Astrocyte (in vitro differentiated cells and primary cell): ENCODE measurements around the gene ADRA2C.

Source experiments
- EZH2 ChIP-seq: IDR thresholded peaks from 2 replicates; pipeline ENCODE4 v1.6.1; 2012; ENCODE audit warnings: mild to moderate bottlenecking, low read length, inconsistent platforms; ENCODE audit not compliant: insufficient read depth
- TF ChIP-seq, protein P1 (sequence below): IDR thresholded peaks from 2 replicates; pipeline ENCODE4 v1.5.1; 2011; ENCODE audit warnings: low read depth, mild to moderate bottlenecking, inconsistent platforms, low read length, moderate library complexity; ENCODE audit not compliant: insufficient read depth

DNA sequence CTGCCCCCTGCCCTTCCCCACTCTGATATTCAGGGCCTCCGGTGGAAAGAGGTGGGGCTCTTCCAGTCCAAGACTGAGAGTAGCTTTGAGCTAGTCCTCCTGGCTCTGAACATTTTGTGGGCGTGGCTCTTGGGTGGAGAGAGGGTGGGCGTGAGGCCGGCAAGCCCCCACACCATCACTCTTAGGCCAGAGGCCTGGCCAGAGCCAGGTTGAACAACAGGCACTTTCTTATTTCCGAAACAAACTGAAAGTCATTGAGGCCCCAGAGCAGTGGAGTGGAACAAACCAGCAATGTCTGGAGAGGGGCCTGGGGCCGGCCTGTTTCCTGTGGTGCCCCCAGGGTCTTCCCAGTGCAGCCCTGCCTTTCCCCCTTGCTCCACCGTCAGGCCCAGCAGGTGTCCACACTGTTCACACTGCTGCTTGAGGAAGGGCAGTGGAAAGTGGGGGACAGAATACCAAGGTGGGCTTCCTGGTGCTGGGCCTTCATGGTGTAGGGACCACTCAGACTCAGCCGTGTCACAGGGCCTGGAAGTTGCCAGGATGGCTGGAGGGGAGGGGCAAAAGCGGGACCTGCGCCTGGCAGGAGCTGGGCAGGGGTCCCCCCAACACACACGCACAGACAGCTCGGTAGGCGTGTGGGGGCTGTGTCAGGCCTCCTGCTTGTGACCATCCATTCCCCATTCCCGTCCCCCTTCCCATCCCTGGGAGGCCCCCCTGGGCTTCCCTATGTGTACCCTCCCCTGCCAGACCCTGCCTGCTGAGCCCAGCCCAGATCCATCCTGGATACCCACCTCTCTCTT is 2.9 kb downstream of the ADRA2C start:
- TF ChIP-seq, protein P1, sequence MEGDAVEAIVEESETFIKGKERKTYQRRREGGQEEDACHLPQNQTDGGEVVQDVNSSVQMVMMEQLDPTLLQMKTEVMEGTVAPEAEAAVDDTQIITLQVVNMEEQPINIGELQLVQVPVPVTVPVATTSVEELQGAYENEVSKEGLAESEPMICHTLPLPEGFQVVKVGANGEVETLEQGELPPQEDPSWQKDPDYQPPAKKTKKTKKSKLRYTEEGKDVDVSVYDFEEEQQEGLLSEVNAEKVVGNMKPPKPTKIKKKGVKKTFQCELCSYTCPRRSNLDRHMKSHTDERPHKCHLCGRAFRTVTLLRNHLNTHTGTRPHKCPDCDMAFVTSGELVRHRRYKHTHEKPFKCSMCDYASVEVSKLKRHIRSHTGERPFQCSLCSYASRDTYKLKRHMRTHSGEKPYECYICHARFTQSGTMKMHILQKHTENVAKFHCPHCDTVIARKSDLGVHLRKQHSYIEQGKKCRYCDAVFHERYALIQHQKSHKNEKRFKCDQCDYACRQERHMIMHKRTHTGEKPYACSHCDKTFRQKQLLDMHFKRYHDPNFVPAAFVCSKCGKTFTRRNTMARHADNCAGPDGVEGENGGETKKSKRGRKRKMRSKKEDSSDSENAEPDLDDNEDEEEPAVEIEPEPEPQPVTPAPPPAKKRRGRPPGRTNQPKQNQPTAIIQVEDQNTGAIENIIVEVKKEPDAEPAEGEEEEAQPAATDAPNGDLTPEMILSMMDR, result no peak
- TF ChIP-seq EZH2, result no peak
